Muscle of arm (tissue), 12 donors: ENCODE results near the gene PPAN. TPM values are rescaled to one million over a fixed set of nuclear protein-coding genes. Genes with fewer than 3 reads are reported as not detected.

Experiments
- DNase-seq: peaks from one replicate; pipeline ENCODE4 v3.0.0-alpha.2; 2013
- polyA plus RNA-seq, 12 donors: library from polyadenylated mRNA; unstranded; fragments of 120-200 nt; gene quantifications; one replicate each; pipeline ENCODE4 v1.2.1, GENCODE V29; 2013; ENCODE audit not compliant: insufficient read length in 12 of 12

The PPAN gene
- polyA plus RNA-seq, 12 donors, result 19.8 to 35.1 (median 23.4) TPM; not detected in 1

DNA sequence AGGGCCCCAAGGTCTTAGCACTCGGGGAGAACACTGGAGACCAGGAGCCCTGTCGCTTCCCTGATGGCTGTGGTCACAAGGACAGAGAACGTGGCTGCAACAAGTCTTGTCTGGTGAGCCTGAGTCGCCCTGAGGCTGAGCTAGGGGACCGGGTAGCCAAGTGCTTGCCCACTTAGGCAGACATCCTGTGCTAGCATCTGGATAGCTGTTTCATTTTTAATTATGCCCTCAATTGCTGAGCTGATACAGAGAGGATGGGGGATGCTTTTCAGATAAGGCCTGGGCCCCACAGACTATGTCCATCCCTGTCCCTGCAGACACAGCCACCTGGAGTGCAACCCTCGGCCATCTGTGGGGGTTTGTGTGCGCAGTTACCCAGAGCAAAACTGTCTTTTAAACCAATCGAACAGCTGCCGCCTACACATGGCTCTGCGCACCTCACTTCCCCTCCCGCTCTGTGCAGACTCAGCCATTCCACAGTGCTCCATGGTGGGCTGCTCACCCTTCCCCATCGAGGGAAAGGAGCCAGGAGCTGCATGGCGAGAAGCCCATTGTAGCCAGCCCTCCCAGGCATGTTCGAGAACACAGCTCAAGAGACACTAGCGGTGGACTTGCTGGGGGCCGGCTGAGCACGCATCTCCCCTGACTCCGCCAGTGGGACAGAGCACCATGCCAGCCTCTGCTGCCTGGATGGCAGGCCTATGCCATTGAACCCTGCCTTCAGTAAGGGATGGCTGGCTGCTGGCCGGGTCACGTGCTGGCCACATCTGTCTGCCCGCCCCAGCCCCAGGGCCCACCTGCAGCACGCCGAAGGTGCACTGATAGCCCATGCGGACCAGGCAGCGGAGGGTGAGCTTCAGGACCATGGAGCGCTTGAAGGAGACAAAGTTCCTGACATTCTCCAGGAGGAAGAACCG lies 33.0 kb downstream of the PPAN start:
- no peak for DNase-seq

DNA sequence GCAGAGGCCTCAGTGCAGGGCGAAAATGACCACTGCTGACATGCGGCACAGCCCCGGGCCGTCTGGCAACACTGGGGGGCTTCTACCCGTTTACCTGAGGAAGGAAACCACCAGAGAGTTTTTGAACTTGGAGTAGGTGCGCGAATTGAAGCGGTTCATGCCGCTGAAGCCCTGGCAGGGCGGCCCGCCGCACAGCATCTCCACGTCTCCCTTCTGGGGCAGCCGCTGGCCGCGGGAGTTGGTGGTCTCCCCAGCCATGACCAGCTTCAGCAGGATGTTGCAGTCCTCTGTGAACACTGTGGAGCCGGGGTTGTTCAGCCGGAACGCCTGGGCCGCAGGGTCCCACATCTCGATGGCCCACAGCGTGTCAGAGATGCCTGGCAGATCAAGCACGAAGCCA lies 33.8 kb downstream of the PPAN start:
- DNase-seq, result no peak

DNA sequence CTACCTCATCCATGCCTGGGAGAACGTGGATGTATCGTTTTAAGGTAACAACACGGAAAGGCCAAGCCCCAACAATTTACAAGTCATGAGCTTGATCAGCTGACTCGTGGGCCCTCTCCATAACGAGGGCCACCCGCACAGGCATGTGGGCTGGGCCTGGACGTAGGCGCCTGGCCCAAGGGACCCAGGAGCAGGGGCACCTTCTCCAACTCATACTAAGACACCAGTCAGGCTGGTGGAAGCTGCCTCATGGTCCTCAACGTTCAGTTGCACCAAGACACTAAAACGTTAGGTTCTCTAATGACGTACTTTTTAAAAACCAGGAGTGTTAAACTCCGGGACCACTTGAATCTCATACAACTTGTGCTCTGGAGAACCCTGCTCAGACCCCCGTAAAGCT lies 35.3 kb downstream of the PPAN start:
- no peak for DNase-seq

DNA sequence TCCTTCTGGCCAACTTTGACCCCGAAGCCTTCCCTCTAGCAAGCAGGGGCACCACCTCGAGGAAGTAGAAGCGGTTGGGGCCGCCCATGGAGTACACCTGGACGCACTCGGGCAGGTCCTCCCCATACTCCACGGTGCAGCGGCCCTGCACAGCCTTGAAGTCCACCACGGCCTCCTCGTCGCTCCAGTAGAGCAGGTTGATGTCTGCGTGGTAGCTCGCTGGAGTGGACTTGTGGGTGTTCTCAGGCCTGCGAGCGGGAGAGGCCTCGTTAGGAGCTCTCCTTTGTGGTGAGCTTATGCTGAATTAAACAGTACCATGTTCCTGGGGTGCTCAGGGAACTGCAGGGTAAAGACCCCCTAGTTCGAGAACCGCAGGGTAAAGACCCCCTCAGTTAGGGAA lies 35.8 kb downstream of the PPAN start:
- DNase-seq, result no peak

DNA sequence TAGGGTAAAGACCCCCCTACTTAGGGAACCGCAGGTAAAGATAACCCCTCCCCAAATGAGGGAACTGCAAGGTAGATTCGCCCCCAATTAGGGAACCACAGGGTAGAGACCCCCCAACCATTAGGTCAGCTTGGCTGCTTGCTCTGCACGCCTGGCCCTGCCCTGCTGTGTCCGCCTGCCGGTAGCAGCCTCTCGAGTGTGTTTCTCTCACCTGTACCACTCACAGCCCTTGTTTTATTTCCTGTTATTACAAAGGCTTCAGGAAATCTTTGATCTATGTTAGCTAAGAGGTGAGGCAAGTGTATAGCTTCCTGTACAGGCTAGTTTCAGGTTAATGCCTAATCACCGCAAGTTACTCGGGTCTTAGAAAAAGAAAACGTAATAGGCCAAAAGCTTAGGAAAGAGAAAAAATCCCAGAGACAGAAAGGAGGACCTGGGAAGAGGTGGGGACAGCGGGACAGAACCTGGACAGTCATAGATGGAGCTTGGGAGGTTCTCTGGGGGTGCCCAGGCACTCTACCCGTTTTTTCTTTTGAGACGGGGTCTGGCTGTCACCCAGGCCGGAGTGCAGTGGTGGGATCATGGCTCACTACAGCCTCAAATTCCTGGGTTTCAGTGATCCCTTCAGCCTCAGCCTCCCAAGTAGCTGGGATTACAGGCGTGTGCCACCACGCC lies 36.7 kb downstream of the PPAN start:
- DNase-seq, result no peak

DNA sequence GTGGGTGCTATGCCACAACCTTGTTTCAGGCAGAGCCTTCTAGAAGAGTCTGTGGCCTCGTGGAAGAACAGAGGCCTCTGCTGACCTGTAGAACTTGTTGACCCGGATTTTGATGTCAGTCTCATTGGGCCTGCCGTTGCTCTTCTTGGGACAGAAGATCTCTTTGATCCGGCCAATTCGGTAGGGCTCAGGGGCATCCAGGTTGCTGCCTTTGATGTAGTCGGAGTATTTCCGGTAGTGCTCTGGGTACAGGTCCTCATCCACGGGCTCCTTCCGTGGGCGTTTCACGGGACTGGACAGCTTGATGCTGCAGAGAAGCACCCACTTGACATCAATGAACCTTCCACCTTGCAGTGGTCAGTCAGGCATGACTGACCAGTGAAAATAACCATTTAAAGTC lies 37.5 kb downstream of the PPAN start:
- DNase-seq, result no peak

DNA sequence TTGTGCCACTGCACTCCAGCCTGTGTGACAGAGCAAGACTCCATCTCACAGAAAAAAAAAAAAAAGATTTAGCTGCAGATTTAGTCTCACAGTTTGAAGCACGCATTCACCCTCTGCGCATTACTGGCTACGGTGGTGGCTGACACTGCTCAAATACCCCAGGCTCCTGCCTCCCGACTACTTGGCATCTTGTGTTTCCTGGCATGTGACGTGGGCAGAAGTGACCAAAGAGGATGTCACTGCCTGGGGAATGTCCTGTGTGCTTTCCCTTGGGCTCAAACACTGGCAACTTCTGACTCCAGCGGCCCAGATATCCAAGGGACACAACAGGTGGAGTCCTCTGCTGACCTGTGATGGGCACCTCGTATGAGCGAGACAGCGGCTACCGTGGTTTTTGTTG lies 38.2 kb downstream of the PPAN start:
- DNase-seq, result no peak

DNA sequence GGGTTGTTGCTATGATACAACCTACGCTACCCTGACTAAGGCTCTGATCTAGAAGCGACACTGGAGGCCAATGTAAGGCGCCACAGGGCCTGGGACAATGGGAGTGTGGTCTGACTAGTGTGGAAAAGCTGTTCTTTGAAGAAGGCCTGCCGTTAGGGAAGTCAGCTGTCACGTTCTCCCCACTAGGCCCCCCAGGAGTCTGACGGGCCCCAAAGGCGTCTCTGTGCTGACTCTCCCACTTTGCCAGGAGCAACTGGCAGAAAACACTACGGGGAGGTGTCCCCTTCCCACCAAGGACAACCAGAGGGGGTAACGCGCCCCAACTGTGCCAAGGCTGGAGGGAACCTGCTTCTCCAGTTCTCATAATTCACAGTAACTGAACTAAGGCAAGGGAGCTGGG lies 38.9 kb downstream of the PPAN start:
- DNase-seq, result no peak

DNA sequence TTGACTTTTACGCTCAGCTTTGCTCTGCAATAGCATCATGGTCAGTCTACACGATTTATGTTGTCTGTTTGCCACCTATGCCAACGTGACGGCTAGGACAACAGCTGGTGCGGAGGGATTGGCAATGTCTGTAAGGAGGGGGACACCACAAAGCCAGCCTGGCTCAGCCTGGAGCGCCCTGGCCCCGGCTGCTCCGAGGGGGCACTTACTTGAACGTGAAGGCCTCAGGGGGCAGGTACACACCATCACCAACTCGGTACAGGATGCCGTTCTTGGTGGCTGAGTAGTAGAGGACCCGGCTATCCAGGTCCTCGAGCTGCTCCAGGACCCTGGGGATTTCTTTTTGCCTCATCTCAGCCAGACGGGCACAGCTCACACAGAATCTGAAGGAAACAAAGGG lies 40.0 kb downstream of the PPAN start:
- DNase-seq, result no peak

DNA sequence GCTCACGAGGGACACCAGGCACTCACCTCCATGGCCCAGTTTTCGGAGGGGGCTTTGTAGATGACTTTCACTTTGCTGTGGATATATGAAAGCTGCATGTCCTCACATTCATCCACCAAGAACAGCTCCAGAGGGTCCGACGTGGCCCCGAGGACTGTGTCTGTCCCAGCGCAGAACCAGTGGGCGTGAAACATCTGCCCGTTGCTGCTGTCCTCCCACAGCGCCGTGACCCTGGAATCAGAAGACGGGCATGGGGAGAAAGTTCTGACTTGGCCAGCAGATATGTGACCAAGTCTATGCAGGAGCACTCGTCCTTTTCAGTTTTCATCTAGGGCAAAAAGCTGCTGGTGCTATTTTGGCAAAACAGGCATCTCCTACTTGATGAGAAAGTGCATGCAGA lies 43.3 kb downstream of the PPAN start:
- DNase-seq, result no peak

DNA sequence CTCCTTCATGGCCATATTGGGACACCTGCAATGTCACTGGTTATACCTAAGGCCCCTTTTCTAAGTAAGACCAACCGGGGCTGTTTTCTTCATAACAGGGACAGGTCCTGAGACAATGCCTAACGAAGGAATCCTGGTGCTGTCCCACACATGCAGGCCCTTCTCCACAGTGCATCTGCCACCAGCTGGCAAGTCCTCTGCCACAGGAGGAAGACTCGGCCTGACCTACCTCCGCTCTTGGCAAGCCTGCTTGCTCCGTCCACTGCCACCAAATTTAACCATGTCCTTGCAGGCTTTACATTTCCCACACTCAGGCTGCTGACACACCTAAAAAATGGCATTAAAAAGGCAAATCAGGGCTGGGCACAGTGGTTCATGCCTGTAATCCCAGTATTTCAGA lies 45.4 kb downstream of the PPAN start:
- DNase-seq, result no peak

DNA sequence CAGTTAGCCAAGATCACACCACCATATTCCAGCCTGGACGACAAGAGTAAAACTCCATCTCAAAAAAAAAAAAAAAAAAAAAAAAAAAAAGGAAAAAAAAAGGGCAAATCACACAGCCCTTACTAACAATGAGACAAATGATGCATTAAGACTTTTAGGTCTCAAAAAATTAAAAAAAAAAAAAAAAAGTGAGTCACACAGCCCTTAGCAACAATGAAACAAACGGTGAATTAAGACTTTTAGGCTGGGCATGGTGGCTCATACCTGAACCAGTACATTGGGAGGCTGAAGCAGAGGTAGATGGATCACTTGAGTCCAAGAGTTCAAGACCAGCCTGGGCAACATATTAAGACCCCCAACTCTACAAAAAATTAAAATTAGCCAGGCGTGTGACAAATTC lies 45.9 kb downstream of the PPAN start:
- DNase-seq, result no peak

DNA sequence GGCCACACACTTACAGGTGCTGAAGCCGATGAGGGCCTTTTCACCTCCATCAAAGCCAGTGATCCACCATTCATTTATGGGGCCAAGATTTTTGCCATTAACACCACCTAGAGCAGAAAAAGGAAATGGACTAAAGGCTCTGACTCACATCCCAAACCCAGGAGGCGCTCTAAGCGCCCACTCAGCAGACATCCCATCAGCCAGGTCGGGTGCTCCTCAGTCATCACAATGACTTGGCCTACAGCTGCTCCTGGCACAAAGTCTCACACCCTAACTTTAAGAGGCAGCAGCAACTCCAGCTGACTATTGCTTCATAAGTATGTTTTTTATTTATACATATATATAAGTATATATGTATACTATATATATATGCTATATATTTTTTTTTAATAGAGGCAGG lies 49.7 kb downstream of the PPAN start:
- DNase-seq, result no peak

DNA sequence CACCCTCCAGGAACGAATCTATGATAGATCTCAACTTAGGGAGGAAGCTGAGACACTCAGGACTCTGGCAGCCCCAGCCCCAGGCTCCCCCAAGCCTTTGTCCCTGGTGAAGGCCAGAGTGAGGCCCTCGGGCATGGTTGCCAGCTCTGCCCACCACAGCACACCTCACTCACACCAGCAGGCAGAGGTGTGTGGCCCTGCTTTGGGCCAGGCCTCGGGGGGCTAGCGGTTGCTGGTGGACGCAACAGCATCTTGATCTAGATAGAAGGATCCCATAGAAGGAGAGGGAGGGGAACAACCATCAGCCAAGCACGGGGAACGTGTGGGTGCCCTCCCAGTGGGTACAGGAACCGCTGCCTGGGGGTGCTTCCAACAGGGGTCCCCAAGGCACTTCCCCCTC lies 51.9 kb downstream of the PPAN start:
- DNase-seq, result no peak

DNA sequence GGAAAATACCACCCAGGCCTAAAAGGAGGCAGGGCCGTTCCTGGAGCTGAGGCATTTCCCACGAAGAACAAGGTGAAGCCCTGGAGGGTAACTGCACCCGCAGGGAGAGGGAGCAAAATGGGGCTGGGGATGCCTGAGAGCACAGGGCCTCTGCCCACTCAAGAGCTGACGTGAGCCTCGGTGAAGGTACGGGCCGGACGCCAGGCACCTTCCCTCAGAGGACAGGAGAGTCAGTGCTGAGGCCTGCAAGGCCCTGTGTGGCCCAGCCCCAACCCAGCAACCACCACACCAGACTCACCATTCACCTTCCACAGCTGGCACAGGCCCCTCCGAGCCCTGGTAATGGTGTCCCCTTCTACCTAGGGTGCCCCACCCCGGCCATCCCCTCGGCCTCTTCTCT lies 52.3 kb downstream of the PPAN start:
- DNase-seq, result no peak

DNA sequence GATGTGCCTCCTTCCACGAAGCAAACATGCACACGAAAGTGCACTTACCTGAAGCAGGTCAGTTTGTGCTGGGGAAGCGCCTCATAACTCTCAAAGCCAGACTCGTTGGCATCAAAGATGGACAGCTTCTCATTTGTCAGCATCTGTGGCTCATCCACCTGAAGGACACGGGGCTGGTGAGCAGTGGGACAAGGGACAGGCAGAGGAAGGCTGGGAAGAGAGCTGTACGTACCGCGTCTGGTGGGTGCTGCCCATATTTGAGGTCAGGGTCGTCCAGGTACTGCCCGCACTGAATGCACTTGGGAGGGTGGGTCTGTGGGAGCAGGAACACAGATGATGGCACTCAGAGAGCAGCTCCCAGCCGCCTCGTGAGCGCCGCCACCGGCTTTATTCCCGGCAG lies 53.4 kb downstream of the PPAN start:
- DNase-seq, result no peak

Other genes with a start within 250 kb of the PPAN start
- 10 to 100 TPM in 11 of 12 donors, not detected in 1; 14.3 to 59.1 (median 27.0) TPM for gene OLFM2, start 169.8 kb upstream of the PPAN start, polyA plus RNA-seq
- gene COL5A3, start 95.9 kb upstream of the PPAN start, polyA plus RNA-seq, result 10 to 100 TPM in 11 of 12 donors, not detected in 1; 47.3 to 81.6 (median 70.5) TPM
- gene RDH8, start 92.9 kb upstream of the PPAN start, polyA plus RNA-seq, result under 1 TPM in 1 of 12 donors, not detected in 11; 0.21 TPM
- gene SHFL, start 20.0 kb upstream of the PPAN start, polyA plus RNA-seq, result 10 to 100 TPM in 4 of 12 donors, 1 to 10 TPM in 7, not detected in 1; 6.8 to 23.1 (median 9.8) TPM
- gene ANGPTL6, start 3.7 kb upstream of the PPAN start, polyA plus RNA-seq, result 10 to 100 TPM in 1 of 12 donors, 1 to 10 TPM in 9, not detected in 2; 1.6 to 13.2 (median 5.4) TPM
- 10 to 100 TPM in 3 of 12 donors, 1 to 10 TPM in 8, not detected in 1; 6.8 to 12.5 (median 8.7) TPM for gene P2RY11, start 5.3 kb downstream of the PPAN start, polyA plus RNA-seq
- gene EIF3G, start 13.5 kb downstream of the PPAN start, polyA plus RNA-seq, result 100 to 1,000 TPM in 11 of 12 donors, not detected in 1; 111 to 280 (median 223) TPM
- 100 to 1,000 TPM in 2 of 12 donors, 10 to 100 TPM in 9, not detected in 1; 47.3 to 145 (median 82.2) TPM for gene DNMT1, start 88.6 kb downstream of the PPAN start, polyA plus RNA-seq
- 10 to 100 TPM in 8 of 12 donors, 1 to 10 TPM in 3, not detected in 1; 9.1 to 18.1 (median 11.8) TPM for gene S1PR2, start 125.0 kb downstream of the PPAN start, polyA plus RNA-seq
- 10 to 100 TPM in 11 of 12 donors, not detected in 1; 19.6 to 40.3 (median 26.0) TPM for gene MRPL4, start 145.9 kb downstream of the PPAN start, polyA plus RNA-seq
- gene ICAM1, start 164.8 kb downstream of the PPAN start, polyA plus RNA-seq, result 10 to 100 TPM in 2 of 12 donors, 1 to 10 TPM in 9, not detected in 1; 5.8 to 20.7 (median 7.8) TPM
- gene ICAM4, start 180.6 kb downstream of the PPAN start, polyA plus RNA-seq, result 1 to 10 TPM in 1 of 12 donors, under 1 TPM in 9, not detected in 2; 0.22 to 1.9 (median 0.44) TPM
- 1 to 10 TPM in 1 of 12 donors, under 1 TPM in 4, not detected in 7; 0.05 to 1.1 (median 0.13) TPM for gene ICAM5, start 183.6 kb downstream of the PPAN start, polyA plus RNA-seq
- gene ZGLP1, start 203.5 kb downstream of the PPAN start, polyA plus RNA-seq, result 1 to 10 TPM in 10 of 12 donors, not detected in 2; 1.9 to 4.8 (median 3.5) TPM
- gene FDX2, start 209.7 kb downstream of the PPAN start, polyA plus RNA-seq, result 10 to 100 TPM in 11 of 12 donors, not detected in 1; 10.9 to 34.1 (median 13.6) TPM
- gene RAVER1, start 227.2 kb downstream of the PPAN start, polyA plus RNA-seq, result 10 to 100 TPM in 9 of 12 donors, 1 to 10 TPM in 2, not detected in 1; 9.3 to 27.7 (median 12.1) TPM
- 10 to 100 TPM in 1 of 12 donors, 1 to 10 TPM in 9, not detected in 2; 4.6 to 10.4 (median 5.3) TPM for gene ICAM3, start 233.3 kb downstream of the PPAN start, polyA plus RNA-seq